Measurements from ENCODE around the gene PPL.

The PPL gene
- 0 to 1.0 (median 0) reads per million in 9 experiments for total RNA-seq

GRCh38 chr16:4936991-4937781 is at the start of gene PPL:
TSS of gene PPL (minus strand) at chr16:4937148. CDS start at chr16:4937045, 103 bp downstream.
- H3K4me1 Mint-ChIP-seq (ENCODE audit: low read depth in 2 of 2) = peaks cover 0 to 8% of the 10 kb centered on the region in 2 donors
- DNase-seq (no peak), ATAC-seq (replicated peaks) (no peak)
- H3K4me3 Mint-ChIP-seq = peak within 1 kb of the TSS; percentile 71 to 80
- peak within 1 kb of the TSS in 1 of 2 donors; percentile 60 for H3K27ac Mint-ChIP-seq
- no peaks in the 10 kb centered on the region for H3K9me3 Mint-ChIP-seq
- H3K36me3 Mint-ChIP-seq (ENCODE audit: insufficient read depth) = peaks cover 4% of the 10 kb centered on the region
- peaks cover 42 to 76% of the 10 kb centered on the region in 2 donors for H3K27me3 Mint-ChIP-seq

- Mint-ChIP-seq H3K9me3 (no peaks in the 10 kb centered on the region), H3K27me3 (peaks cover 13 to 59% of the 10 kb centered on the region in 2 donors), H3K36me3 (ENCODE audit: insufficient read depth) (no peaks in the 10 kb centered on the region), H3K4me1 (ENCODE audit: low read depth in 2 of 2) (peaks cover 2 to 3% of the 10 kb centered on the region in 2 donors), H3K27ac (no peak overlapping the region), H3K4me3 (no peak overlapping the region)
- no peak for ATAC-seq (replicated peaks)
- no peak for DNase-seq
Observed at GRCh38 chr16:4984174-4984990, 47.4 kb upstream of the PPL start.

GRCh38 chr16:4982056-4982867 is 45.3 kb upstream of the PPL start:
- Mint-ChIP-seq H3K27ac (no peak overlapping the region), H3K27me3 (peaks cover 4 to 46% of the 10 kb centered on the region in 2 donors), H3K36me3 (ENCODE audit: insufficient read depth) (no peaks in the 10 kb centered on the region), H3K4me3 (no peak overlapping the region), H3K9me3 (no peaks in the 10 kb centered on the region), H3K4me1 (ENCODE audit: low read depth in 2 of 2) (no peaks in the 10 kb centered on the region)
- DNase-seq (no peak), ATAC-seq (replicated peaks) (no peak)

GRCh38 chr16:4981473-4981872 is 44.5 kb upstream of the PPL start:
- no peaks in the 10 kb centered on the region for H3K36me3 Mint-ChIP-seq (ENCODE audit: insufficient read depth)
- no peak for ATAC-seq (replicated peaks)

GRCh38 chr16:4980691-4981090 is 43.7 kb upstream of the PPL start:
- H3K36me3 Mint-ChIP-seq (ENCODE audit: insufficient read depth) = no peaks in the 10 kb centered on the region

More at GRCh38 chr16:4981473-4981872, 44.5 kb upstream of the PPL start:
- Mint-ChIP-seq H3K4me3 (no peak overlapping the region), H3K9me3 (no peaks in the 10 kb centered on the region), H3K4me1 (ENCODE audit: low read depth in 2 of 2) (no peaks in the 10 kb centered on the region), H3K27me3 (peaks cover 4 to 38% of the 10 kb centered on the region in 2 donors), H3K27ac (no peak overlapping the region)
- no peak for DNase-seq

GRCh38 chr16:4979736-4980660 is 43.0 kb upstream of the PPL start:
- Mint-ChIP-seq H3K27me3 (peaks cover 12 to 38% of the 10 kb centered on the region in 2 donors), H3K4me1 (ENCODE audit: low read depth in 2 of 2) (no peaks in the 10 kb centered on the region), H3K36me3 (ENCODE audit: insufficient read depth) (no peaks in the 10 kb centered on the region), H3K27ac (no peak overlapping the region), H3K9me3 (no peaks in the 10 kb centered on the region), H3K4me3 (no peak overlapping the region)
- DNase-seq (no peak), ATAC-seq (replicated peaks) (no peak)

More at GRCh38 chr16:4980691-4981090, 43.7 kb upstream of the PPL start:
- ATAC-seq (replicated peaks) = no peak
- no peak overlapping the region for H3K4me3 Mint-ChIP-seq
- H3K4me1 Mint-ChIP-seq (ENCODE audit: low read depth in 2 of 2) = no peaks in the 10 kb centered on the region
- no peaks in the 10 kb centered on the region for H3K9me3 Mint-ChIP-seq
- no peak for DNase-seq
- no peak overlapping the region for H3K27ac Mint-ChIP-seq
- peaks cover 7 to 35% of the 10 kb centered on the region in 2 donors for H3K27me3 Mint-ChIP-seq

- H3K36me3 Mint-ChIP-seq (ENCODE audit: insufficient read depth) = no peaks in the 10 kb centered on the region
- no peaks in the 10 kb centered on the region for H3K4me1 Mint-ChIP-seq (ENCODE audit: low read depth in 2 of 2)
- no peak for DNase-seq
- no peak for ATAC-seq (replicated peaks)
- no peak overlapping the region for H3K4me3 Mint-ChIP-seq
- H3K9me3 Mint-ChIP-seq = no peaks in the 10 kb centered on the region
- peaks cover 12 to 38% of the 10 kb centered on the region in 2 donors for H3K27me3 Mint-ChIP-seq
- no peak overlapping the region for H3K27ac Mint-ChIP-seq
Observed at GRCh38 chr16:4979164-4979563, 42.2 kb upstream of the PPL start.

- Mint-ChIP-seq H3K9me3 (no peaks in the 10 kb centered on the region), H3K4me1 (ENCODE audit: low read depth in 2 of 2) (no peaks in the 10 kb centered on the region), H3K36me3 (ENCODE audit: insufficient read depth) (no peaks in the 10 kb centered on the region), H3K27ac (no peak overlapping the region), H3K27me3 (peaks cover 12 to 54% of the 10 kb centered on the region in 2 donors), H3K4me3 (no peak overlapping the region)
- DNase-seq (no peak), ATAC-seq (replicated peaks) (no peak)
Observed at GRCh38 chr16:4976611-4977145, 39.7 kb upstream of the PPL start.

- Mint-ChIP-seq H3K27me3 (peaks cover 12 to 54% of the 10 kb centered on the region in 2 donors), H3K9me3 (no peaks in the 10 kb centered on the region), H3K36me3 (ENCODE audit: insufficient read depth) (no peaks in the 10 kb centered on the region), H3K4me1 (ENCODE audit: low read depth in 2 of 2) (no peaks in the 10 kb centered on the region), H3K4me3 (no peak overlapping the region), H3K27ac (no peak overlapping the region)
- ATAC-seq (replicated peaks) = no peak
- no peak for DNase-seq
Observed at GRCh38 chr16:4976079-4976478, 39.1 kb upstream of the PPL start.

GRCh38 chr16:4972938-4973587 is 36.1 kb upstream of the PPL start:
- Mint-ChIP-seq H3K4me1 (ENCODE audit: low read depth in 2 of 2) (no peaks in the 10 kb centered on the region), H3K4me3 (no peak overlapping the region), H3K36me3 (ENCODE audit: insufficient read depth) (no peaks in the 10 kb centered on the region), H3K27ac (no peak overlapping the region), H3K27me3 (peaks cover 8 to 54% of the 10 kb centered on the region in 2 donors), H3K9me3 (no peaks in the 10 kb centered on the region)
- no peak for DNase-seq
- no peak for ATAC-seq (replicated peaks)

GRCh38 chr16:4970010-4970409 is 33.1 kb upstream of the PPL start:
- H3K9me3 Mint-ChIP-seq = no peaks in the 10 kb centered on the region
- H3K27ac Mint-ChIP-seq = no peak overlapping the region
- H3K4me1 Mint-ChIP-seq (ENCODE audit: low read depth in 2 of 2) = no peaks in the 10 kb centered on the region
- ATAC-seq (replicated peaks) (no peak), DNase-seq (no peak)
- no peaks in the 10 kb centered on the region for H3K36me3 Mint-ChIP-seq (ENCODE audit: insufficient read depth)
- no peak overlapping the region for H3K4me3 Mint-ChIP-seq
- peaks cover 0 to 49% of the 10 kb centered on the region in 2 donors for H3K27me3 Mint-ChIP-seq
